ENCODE data around the gene ITK.

DNA sequence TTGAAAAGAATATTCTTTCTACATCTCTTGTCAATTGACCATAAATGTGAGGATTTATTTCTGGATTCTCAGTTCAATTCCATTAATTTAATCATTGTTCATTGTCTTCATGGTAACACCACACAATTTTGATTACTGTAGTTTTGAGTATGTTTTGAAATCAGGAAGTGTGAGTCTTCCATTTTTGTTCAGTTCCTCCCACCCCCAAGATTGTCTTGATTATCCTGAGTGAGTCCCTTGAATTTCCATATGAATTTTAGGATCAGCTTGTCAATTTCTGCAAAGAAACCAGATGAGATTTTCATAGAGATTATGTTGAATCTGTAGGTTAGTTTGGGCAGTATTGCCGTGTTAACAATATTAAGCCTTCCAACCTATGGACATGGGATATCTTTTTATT lies 94.8 kb downstream of the ITK start:
- TF ChIP-seq POLR2A (IDR thresholded peaks at IDR 0.05; ENCODE audit: low read depth, low read length) = no peak
- TF ChIP-seq, protein P1, sequence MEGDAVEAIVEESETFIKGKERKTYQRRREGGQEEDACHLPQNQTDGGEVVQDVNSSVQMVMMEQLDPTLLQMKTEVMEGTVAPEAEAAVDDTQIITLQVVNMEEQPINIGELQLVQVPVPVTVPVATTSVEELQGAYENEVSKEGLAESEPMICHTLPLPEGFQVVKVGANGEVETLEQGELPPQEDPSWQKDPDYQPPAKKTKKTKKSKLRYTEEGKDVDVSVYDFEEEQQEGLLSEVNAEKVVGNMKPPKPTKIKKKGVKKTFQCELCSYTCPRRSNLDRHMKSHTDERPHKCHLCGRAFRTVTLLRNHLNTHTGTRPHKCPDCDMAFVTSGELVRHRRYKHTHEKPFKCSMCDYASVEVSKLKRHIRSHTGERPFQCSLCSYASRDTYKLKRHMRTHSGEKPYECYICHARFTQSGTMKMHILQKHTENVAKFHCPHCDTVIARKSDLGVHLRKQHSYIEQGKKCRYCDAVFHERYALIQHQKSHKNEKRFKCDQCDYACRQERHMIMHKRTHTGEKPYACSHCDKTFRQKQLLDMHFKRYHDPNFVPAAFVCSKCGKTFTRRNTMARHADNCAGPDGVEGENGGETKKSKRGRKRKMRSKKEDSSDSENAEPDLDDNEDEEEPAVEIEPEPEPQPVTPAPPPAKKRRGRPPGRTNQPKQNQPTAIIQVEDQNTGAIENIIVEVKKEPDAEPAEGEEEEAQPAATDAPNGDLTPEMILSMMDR (IDR thresholded peaks at IDR 0.05; ENCODE audit: extremely low read depth in 1 of 2, insufficient read depth in 1 of 2, low read depth in 1 of 2, low read length in 2 of 2) = no peak
- TF ChIP-seq, protein P2, sequence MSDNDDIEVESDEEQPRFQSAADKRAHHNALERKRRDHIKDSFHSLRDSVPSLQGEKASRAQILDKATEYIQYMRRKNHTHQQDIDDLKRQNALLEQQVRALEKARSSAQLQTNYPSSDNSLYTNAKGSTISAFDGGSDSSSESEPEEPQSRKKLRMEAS (IDR thresholded peaks at IDR 0.05; ENCODE audit: insufficient read depth, insufficient read length) = no peak

Measured in endothelial cell of umbilical vein (primary cell).